Tibial artery (tissue), 4 donors: Measurements from ENCODE around the gene MCF2L.

Source experiments
- DNase-seq, 2 donors: peaks; one replicate each; pipeline ENCODE4 v3.0.0-alpha.2; 2019
- H3K27ac ChIP-seq, 2 donors: fragments of 200-600 bp; sonication (generic) in 1 of 2; 1 replicate in 1 of 2; 2 replicates in 1 of 2; pipeline ENCODE4 v1.5.1; 2018 to 2019; ENCODE audit warnings: mild to moderate bottlenecking in 1 of 2
- H3K27me3 ChIP-seq, 2 donors: fragments of 200-600 bp; sonication (generic) in 1 of 2; one replicate each; pipeline versions ENCODE4 v1.5.1 to v1.6.0; 2016 to 2019
- H3K36me3 ChIP-seq, 3 donors: fragments of 200-600 bp; sonication (generic) in 2 of 3; one replicate each; pipeline ENCODE4 v1.5.1; 2016 to 2019; ENCODE audit warnings: mild to moderate bottlenecking in 2 of 3
- H3K4me1 ChIP-seq, 4 donors: fragments of 200-600 bp; sonication (generic) in 2 of 4; 1 replicate in 3 of 4; 2 replicates in 1 of 4; pipeline ENCODE4 v1.5.1; 2016 to 2019
- H3K4me3 ChIP-seq, 2 donors: fragments of 200-600 bp; sonication (generic) in 1 of 2; 1 replicate in 1 of 2; 2 replicates in 1 of 2; pipeline ENCODE4 v1.5.1; 2018 to 2019; ENCODE audit warnings: mild to moderate bottlenecking in 2 of 2
- H3K9me3 ChIP-seq, 3 donors: fragments of 200-600 bp; sonication (generic) in 1 of 3; one replicate each; pipeline ENCODE4 v1.5.1; 2016 to 2019
- intact Hi-C: fragments of 100-400 bp; cut with DNase I; formaldehyde crosslinking; loops from one replicate; pipeline ENCODE4 v1.15.0; 2023; ENCODE audit warnings: low total_unique reads
- TF ChIP-seq, protein P1 (sequence below), 2 experiments: fragments of 200-600 bp in 1 of 2; fragments of 450-650 bp in 1 of 2; IDR thresholded peaks; one replicate each; pipeline ENCODE4 v1.5.1; 2017 to 2019; ENCODE audit warnings: antibody characterized with exemption in 2 of 2, mild to moderate bottlenecking in 1 of 2, moderate library complexity in 1 of 2

MCF2L gene

DNA sequence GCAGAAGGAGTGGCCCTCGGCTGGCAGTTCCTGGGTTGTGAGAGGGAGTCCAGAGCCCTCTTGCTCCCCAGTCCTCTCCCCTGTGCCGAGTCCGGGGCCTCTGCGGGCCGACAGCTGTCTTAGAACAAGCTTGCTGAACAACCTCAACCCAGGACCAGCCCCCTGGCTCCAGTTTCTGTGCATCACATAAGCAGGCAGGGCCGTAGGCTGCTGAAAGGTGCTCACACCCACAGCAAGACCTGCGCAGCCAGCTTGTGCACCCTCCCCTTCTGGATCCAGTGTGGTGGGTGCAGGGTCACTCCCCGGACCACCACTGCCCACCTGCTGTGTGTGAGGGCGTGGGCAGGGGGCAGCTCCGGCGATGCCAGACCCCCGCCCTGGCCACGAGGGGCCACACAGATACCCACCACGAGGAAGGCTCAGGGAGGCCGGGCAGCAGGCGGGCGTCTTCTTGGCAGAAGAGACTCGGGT, 111.4 kb downstream of the MCF2L start:
- DNase-seq, result no peak
- H3K36me3 ChIP-seq, result peaks cover 0 to 74% (median 25%) of the 10 kb centered on the region in 3 donors

GRCh38 chr13:113080901-113081521, 112.0 kb downstream of the MCF2L start:
- intact Hi-C loops, result no loop called here
- Histone ChIP-seq H3K4me1 (no peaks in the 10 kb centered on the region), H3K36me3 (peaks cover 0 to 74% (median 22%) of the 10 kb centered on the region in 3 donors)

More for the DNA sequence above, 111.4 kb downstream of the MCF2L start:
- no peaks in the 10 kb centered on the region for H3K4me1 ChIP-seq
- peaks cover 0 to 4% of the 10 kb centered on the region in 2 donors for H3K27me3 ChIP-seq
- no peaks in the 10 kb centered on the region for H3K9me3 ChIP-seq
- H3K27ac ChIP-seq, result no peak overlapping the region
- intact Hi-C loops, result no loop called here
- TF ChIP-seq, protein P1, sequence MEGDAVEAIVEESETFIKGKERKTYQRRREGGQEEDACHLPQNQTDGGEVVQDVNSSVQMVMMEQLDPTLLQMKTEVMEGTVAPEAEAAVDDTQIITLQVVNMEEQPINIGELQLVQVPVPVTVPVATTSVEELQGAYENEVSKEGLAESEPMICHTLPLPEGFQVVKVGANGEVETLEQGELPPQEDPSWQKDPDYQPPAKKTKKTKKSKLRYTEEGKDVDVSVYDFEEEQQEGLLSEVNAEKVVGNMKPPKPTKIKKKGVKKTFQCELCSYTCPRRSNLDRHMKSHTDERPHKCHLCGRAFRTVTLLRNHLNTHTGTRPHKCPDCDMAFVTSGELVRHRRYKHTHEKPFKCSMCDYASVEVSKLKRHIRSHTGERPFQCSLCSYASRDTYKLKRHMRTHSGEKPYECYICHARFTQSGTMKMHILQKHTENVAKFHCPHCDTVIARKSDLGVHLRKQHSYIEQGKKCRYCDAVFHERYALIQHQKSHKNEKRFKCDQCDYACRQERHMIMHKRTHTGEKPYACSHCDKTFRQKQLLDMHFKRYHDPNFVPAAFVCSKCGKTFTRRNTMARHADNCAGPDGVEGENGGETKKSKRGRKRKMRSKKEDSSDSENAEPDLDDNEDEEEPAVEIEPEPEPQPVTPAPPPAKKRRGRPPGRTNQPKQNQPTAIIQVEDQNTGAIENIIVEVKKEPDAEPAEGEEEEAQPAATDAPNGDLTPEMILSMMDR (IDR thresholded peaks at IDR 0.05), result no peak
- H3K4me3 ChIP-seq, result no peak overlapping the region

DNA sequence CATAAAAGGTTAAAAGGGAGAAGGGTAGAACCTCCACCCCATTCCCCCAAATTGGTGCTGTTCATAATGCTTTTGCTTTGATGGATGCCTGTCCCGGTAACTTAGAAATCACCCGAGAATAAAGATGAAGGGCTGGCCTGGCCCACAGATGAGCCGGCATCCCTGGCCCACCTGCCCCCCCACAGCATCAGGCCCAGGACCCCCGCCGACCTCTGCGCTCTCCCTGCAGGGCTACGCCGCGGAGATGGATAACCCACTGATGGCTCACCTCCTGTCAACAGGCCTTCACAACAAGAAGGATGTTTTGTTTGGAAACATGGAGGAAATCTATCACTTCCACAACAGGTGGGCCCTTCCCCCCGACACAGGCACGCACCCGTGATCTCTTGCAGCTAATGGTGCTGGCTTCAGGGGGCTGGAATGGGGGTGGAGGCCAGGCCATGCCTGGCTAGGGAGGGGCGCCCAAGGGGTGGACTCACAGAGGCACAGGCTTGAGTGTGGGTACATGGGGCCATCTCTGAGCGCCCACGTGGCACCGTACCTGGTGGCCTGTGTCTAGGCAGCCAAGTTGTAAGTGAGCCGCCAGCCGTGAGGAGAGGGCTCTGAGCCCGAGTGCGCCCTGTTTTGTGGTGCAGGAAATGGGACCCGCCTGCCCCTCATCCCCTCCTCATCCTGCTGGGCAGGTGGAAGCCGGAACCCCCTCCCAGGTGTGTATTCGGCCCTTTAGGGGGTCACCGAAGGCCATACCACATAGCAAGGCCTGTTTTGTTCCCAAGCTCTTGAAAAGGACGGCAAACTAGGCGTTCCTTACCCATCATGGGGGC, 113.4 kb downstream of the MCF2L start:
- Histone ChIP-seq H3K36me3 (peaks cover 2 to 74% (median 20%) of the 10 kb centered on the region in 3 donors), H3K4me1 (no peaks in the 10 kb centered on the region), H3K9me3 (no peaks in the 10 kb centered on the region), H3K27me3 (peaks cover 0 to 4% of the 10 kb centered on the region in 2 donors), H3K4me3 (no peak overlapping the region), H3K27ac (no peak overlapping the region)
- DNase-seq, result no peak
- TF ChIP-seq, protein P1 (IDR thresholded peaks at IDR 0.05), result no peak
- intact Hi-C loops, result no loop called here

More at GRCh38 chr13:113080901-113081521, 112.0 kb downstream of the MCF2L start:
- Histone ChIP-seq H3K9me3 (no peaks in the 10 kb centered on the region), H3K27me3 (peaks cover 0 to 4% of the 10 kb centered on the region in 2 donors), H3K4me3 (no peak overlapping the region), H3K27ac (no peak overlapping the region)
- TF ChIP-seq, protein P1 (IDR thresholded peaks at IDR 0.05), result no peak
- DNase-seq, result no peak

GRCh38 chr13:113083022-113083373, 114.0 kb downstream of the MCF2L start:
- no peak for DNase-seq
- no peak overlapping the region for H3K4me3 ChIP-seq
- peaks cover 8 to 74% (median 26%) of the 10 kb centered on the region in 3 donors for H3K36me3 ChIP-seq
- no peaks in the 10 kb centered on the region for H3K4me1 ChIP-seq
- H3K27me3 ChIP-seq, result peaks cover 0 to 4% of the 10 kb centered on the region in 2 donors
- TF ChIP-seq, protein P1 (IDR thresholded peaks at IDR 0.05), result no peak
- intact Hi-C loops, result no loop called here
- H3K9me3 ChIP-seq, result no peaks in the 10 kb centered on the region
- H3K27ac ChIP-seq, result no peak overlapping the region

GRCh38 chr13:113083402-113084061, 114.5 kb downstream of the MCF2L start:
- TF ChIP-seq, protein P1 (IDR thresholded peaks at IDR 0.05), result no peak
- H3K36me3 ChIP-seq, result peaks cover 10 to 74% (median 31%) of the 10 kb centered on the region in 3 donors

More at GRCh38 chr13:113083402-113084061, 114.5 kb downstream of the MCF2L start:
- intact Hi-C loops, result no loop called here
- no peaks in the 10 kb centered on the region for H3K4me1 ChIP-seq
- no peak overlapping the region for H3K4me3 ChIP-seq
- peaks cover 0 to 4% of the 10 kb centered on the region in 2 donors for H3K27me3 ChIP-seq
- no peaks in the 10 kb centered on the region for H3K9me3 ChIP-seq
- no peak overlapping the region for H3K27ac ChIP-seq
- no peak for DNase-seq
